GM10248 (cell line): ENCODE measurements around the gene ZNF674.
A peak's percentile ranks its signal among the peaks of the same experiment; 100 is the strongest.

Source experiments
- CTCF ChIA-PET: fragments of 300-600 bp; sonication (Branson Sonifier 250); formaldehyde crosslinking; extraction: SDS; loops from one replicate; lab custom pipeline; 2021; ENCODE audit warnings: antibody characterized with exemption; lab: Yijun Ruan, JAX
- POLR2A ChIA-PET: fragments of 350-650 bp; sonication (Branson Sonifier 250); formaldehyde crosslinking; extraction: SDS; loops from one replicate; lab custom pipeline; 2020; ENCODE audit warnings: antibody characterized with exemption; lab: Yijun Ruan, JAX
- DNase-seq: peaks from one replicate; pipeline ENCODE4 v3.0.0; 2012; ENCODE audit errors: extremely low spot score
- TF ChIP-seq, protein P1 (sequence below): IDR thresholded peaks from 2 replicates; pipeline ENCODE4 v1.5.1; 2012; ENCODE audit warnings: mild to moderate bottlenecking, low read depth; ENCODE audit errors: extremely low read depth, missing control alignments, control extremely low read depth

The ZNF674 gene

DNA sequence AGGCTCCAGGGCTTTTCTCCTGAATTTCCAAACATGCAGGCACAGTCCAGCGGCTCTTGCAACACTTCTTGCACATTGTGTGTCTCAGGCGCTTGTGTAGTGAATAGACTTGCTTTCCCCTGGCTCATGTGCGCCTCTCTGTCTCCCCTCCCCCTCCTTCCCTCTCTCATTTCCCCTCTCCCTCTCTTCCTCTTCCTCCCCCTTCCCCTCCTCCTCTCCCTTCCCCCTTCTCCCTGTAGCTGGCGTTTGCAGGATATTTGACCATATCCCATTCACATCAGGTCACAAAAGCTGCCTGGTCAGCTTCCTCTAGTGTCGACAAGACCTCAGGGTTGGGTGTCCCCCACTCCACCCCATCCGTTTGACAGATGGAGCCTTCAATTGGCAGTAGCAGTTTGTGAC, 30.8 kb upstream of the ZNF674 start:
- ChIA-PET POLR2A (no interaction called here), CTCF (no interaction called here)
- TF ChIP-seq, protein P1, sequence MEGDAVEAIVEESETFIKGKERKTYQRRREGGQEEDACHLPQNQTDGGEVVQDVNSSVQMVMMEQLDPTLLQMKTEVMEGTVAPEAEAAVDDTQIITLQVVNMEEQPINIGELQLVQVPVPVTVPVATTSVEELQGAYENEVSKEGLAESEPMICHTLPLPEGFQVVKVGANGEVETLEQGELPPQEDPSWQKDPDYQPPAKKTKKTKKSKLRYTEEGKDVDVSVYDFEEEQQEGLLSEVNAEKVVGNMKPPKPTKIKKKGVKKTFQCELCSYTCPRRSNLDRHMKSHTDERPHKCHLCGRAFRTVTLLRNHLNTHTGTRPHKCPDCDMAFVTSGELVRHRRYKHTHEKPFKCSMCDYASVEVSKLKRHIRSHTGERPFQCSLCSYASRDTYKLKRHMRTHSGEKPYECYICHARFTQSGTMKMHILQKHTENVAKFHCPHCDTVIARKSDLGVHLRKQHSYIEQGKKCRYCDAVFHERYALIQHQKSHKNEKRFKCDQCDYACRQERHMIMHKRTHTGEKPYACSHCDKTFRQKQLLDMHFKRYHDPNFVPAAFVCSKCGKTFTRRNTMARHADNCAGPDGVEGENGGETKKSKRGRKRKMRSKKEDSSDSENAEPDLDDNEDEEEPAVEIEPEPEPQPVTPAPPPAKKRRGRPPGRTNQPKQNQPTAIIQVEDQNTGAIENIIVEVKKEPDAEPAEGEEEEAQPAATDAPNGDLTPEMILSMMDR, result no peak
- no peak for DNase-seq

DNA sequence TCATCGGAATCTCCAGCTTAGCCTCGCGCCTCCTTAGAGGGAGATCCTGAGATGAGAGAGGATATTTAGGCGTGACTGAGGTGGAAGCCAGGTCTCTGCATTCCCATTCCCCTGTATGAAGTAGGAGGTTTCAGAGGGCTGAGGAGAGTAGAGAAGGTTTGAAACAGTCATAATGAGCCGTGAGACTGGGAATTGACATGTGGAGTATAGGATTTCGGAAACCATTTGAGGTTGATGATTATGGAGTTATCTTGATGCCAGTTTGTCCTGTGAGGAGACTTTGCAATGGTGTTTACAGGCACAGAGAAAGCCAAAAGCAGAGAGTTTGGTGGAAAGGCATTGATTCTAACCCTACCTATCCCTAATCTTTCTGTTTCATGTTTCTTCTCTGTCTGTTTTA, 30.4 kb upstream of the ZNF674 start:
- no peak for DNase-seq
- TF ChIP-seq, protein P1, result no peak
- CTCF ChIA-PET, result no interaction called here
- POLR2A ChIA-PET, result no interaction called here

DNA sequence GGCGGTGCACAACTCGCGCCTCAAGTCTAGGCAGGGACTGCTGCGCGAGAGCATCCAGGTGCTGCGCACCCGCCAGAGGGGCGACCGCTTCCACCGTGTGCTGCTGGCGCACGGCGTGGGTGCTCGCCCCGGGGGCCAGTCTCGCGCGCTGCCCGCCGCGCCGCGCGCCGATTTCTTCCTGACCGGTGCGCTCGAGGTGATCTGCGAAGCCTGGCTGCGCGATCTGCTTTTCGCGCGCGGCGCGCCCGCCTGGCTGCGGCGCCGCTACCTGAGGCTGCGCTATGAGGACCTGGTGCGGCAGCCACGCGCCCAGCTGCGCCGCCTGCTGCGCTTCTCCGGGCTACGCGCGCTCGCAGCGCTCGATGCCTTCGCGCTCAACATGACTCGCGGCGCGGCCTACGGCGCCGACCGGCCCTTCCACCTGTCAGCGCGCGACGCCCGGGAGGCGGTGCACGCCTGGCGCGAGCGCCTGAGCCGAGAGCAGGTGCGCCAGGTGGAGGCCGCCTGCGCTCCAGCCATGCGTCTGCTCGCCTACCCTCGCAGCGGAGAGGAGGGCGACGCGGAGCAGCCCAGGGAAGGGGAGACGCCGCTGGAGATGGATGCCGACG, 29.7 kb upstream of the ZNF674 start:
- ChIA-PET POLR2A (no interaction called here), CTCF (interaction anchor here (0.8 kb wide), 1 partner anchor 9 kb away, joined by 3 read pairs; no protein-coding TSS in a partner anchor)
- DNase-seq, result peak; percentile 28

DNA sequence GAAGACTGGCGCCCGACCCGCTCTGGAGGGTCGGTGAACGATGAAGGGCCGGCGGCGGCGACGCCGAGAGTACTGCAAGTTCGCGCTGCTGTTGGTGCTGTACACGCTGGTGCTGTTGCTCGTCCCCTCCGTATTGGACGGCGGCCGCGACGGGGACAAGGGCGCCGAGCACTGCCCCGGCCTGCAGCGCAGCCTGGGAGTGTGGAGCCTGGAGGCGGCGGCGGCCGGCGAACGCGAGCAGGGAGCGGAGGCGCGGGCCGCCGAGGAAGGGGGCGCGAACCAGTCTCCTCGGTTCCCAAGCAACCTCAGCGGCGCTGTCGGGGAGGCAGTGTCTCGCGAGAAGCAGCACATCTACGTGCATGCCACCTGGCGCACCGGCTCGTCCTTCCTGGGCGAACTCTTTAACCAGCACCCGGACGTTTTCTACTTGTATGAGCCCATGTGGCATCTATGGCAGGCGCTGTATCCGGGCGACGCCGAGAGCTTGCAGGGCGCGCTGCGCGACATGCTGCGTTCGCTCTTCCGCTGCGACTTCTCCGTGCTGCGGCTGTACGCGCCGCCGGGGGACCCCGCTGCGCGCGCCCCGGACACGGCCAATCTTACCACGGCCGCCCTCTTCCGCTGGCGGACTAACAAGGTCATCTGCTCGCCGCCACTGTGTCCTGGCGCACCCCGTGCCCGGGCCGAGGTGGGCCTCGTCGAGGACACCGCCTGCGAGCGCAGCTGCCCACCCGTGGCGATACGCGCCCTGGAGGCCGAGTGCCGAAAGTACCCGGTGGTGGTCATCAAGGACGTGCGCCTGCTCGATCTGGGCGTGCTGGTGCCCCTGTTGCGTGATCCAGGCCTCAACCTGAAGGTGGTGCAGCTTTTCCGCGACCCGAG, 28.9 kb upstream of the ZNF674 start:
- TF ChIP-seq, protein P1, result no peak
- ChIA-PET CTCF (interaction anchor here (0.8 kb wide), 1 partner anchor 10 kb away, joined by 3 read pairs; no protein-coding TSS in a partner anchor), POLR2A (no interaction called here)
- DNase-seq, result peak; percentile 48

More for the DNA sequence above, 29.7 kb upstream of the ZNF674 start:
- TF ChIP-seq, protein P1, result no peak

DNA sequence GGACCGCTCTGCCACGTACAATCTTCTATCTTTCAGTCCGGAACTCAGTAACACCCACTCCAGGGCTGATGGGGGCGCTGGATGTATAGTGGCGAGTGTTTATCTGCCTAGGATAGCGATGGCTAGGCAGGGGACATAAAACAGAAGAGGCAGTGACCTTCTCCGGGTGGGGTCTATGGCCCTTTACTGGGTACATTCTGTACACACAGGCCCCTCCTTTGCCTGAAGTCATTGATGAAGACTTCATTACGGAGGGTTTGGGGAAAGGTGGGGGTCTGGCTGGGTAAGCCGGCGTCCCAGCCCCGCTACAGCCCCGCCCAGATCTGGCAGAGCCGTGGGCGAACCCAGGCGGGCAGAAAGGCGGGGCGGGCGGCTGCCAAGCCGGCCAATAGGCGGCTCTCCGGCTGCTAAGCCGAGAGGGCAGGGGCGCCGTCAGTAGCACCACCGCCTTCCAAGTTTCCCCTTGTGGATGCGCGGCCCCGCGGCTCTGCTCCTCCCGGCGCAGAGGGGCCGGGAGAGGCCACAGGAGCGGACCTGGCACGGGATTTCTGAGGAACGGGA, 28.2 kb upstream of the ZNF674 start, which contains the start of gene CHST7:
TSS of gene CHST7 (plus strand) at position 435 of the 561 bp plus-strand sequence. CDS start 167 bp downstream, outside the sequence.
- TF ChIP-seq, protein P1, result peak; percentile 29
- ChIA-PET POLR2A (no interaction called here), CTCF (interaction anchor here (1.0 to 1.5 kb wide), 6 partner anchors 11 to 224 kb away, joined by 3 to 5 read pairs (median 4); no protein-coding TSS in a partner anchor)
- peak; percentile 50 for DNase-seq
